Kidney tubule cell (primary cell): ENCODE results near the gene SCN10A.

Source experiments
- DNase-seq: peaks from one replicate; pipeline ENCODE4 v3.0.0-alpha.2; 2018; ENCODE audit warnings: low spot score

SCN10A gene

DNA sequence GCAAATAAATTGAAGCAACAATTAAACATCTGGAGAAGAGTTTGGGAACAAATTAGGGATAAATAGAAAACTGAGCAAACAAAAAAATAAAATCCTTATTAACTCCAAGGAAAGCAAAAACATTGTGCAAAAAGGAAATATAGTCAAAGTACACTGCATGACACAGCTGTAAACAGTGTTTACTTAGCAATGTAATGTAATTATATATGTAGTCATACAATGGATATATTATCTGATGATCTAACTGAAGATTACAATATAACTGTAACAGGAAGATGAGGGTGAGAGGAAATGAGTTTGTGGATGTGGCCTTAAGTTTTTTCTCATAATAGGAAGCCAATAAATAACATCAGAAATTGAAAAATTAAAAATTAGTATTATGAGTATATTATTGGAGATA, 42.5 kb downstream of the SCN10A start:
- DNase-seq = no peak

DNA sequence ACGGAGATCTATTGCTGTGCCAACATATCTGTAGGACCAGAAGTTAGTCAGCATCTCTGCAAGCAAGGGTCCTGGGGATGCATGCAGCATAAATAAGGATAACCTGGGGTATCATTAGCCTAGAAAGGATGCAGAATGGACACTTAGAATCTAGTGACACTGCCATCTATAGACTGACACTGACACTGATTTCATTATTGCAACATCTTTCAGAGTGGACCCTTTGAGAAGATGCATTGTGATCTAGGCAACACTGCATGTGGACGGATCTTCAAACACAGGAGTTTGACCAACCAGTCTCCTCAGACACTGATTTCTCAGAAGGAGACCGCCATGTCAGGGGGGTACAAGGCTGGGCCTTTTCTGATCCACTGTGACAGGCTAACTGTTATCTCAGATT, 52.4 kb downstream of the SCN10A start:
- DNase-seq = no peak

DNA sequence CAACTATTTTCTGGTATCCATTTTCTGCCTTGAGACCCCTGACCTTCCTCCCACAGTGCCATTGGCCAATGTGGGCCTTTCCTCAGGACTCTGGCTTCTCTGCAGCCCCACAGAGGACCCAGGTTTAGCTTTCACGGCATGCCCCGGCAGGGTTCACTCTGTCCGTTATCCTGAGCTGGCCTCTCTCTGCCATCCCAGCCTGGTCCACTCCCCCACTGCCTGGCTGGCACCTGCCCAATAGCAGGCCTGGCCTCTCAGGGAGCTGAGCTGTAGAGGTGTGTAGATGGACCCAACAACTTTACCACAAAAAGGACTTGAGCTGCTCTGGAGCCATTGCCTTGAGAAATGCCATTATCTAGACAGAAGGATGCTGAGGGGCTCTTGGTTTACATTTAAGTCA, 57.5 kb downstream of the SCN10A start:
- no peak for DNase-seq

DNA sequence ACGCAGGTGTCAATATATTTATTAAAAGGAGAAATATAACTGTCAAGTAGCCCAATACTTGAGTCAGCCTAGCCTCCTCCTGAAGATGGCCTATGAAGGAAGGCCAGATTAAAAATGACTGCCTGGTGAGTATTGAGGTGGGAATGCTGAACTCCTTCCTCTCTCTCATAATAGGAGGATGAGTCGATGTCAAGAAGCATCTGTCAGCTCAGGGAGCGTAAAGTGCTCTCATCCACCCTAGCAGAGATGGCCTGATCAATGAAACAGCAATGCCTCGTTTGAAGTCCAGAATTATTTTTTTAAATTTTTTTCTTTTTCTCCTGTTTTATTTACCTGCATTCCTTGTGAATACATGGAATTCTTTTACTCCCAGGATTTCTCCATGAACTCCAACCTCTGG, 58.3 kb downstream of the SCN10A start:
- DNase-seq = no peak

- DNase-seq = no peak
Observed at GRCh38 chr3:38756892-38757291, 59.1 kb downstream of the SCN10A start.

DNA sequence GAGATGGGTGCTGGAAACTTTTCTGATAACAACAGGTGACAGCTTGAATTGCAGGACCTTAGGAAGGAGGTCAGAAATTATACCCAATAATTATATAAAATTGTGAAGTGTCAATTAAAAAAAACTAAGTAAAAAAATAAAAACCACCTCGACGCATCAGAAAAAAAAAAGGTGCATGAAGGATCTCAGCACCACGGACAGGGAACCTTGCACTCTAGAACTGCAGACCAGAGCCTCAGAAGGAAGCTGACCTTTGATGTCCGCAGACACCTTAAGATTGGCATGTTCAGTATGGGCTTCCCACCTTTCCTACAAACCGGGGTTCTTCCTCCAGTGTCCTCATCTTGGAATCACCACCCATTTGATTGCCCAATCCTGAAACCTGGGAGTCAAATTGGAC, 60.9 kb downstream of the SCN10A start:
- DNase-seq = no peak

DNA sequence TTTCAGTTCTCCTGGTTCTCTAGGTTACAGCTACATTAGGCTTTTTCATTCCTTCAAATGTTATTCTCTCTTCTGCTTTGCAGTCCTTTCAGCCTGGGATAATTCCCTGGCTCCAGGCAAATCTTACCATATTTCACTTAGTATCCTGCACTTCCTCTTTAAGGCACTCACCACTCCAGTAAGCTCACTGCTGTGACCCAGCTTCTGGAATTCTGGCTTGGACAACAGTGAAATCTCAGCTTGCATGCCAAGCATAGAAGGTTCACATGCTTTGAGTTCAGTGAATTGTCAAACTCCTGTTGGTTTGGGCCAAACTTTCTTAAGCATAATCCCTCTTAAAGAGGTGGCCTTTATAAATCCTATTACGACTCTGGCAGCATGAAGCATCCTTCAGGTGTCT, 69.4 kb downstream of the SCN10A start:
- DNase-seq = no peak

DNA sequence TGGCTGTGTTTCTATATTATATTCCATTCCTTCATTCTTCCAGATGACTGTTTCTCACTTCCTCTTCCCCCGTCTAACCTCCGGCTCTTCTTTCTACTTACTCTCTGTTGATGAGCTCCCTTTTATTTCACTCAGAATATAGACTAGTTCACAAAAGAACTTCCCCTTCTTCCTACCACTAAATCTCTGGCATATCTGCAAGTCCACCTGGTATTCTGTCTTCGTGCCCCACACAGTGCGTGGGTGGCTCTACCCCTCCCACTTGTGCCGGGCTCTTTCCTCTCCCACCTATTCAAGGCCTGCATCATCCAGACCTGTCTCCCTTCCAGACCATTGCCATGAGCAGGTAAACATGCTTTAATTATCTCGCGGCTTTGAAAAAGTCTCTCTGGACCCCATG, 73.0 kb downstream of the SCN10A start:
- no peak for DNase-seq

DNA sequence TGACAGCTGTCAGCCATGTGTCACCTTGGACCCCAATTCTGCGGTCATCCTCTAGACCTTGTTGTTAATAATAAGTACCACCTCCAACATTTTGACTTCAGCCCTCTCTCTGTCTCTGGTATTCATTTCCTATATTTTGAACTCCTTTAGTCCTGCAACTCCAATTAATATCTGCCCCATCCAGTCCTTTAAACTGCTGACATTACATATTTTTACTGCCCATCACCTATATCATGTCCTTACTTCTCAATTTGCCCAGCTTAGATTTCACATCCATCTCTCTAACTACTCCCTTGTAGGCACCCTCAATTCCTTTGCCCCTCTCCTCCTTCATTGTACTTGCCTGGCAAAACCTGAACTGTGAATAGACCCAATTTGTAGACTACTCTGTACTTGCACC, 73.5 kb downstream of the SCN10A start:
- no peak for DNase-seq

DNA sequence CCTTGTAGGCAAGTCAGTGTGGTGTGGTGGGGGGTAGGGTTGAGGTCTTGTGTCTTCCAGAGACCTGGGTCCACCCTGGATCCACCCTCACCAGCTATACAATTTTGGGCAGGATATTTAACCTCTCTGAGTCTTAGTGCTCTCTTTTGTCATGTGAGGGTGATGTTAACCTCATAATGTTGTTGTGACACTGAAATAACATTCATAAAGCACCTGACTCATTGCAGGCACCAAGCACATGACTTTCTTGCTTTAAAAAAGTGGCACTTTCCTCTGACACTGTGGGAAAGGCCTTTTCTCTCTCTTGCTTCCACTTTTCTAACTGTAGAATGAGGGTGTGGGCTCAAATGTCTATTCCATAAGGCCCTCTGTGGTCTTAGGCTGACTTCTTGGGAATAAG, 75.5 kb downstream of the SCN10A start:
- no peak for DNase-seq

GRCh38 chr3:38739931-38740330, 76.1 kb downstream of the SCN10A start:
- no peak for DNase-seq

DNA sequence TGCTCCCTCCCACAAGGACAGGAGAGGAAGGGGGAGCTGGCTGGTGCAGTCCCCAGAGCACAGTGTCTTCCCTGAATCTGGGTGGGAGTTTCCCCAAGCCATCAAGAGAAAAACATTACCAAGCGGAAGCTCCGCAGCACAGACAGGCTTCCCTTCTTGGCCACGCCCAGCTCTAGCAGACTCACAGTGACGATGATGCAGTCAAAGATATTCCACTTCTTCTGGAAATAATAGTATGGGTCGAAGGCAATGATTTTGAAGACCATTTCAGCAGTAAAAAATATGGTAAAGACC, 76.7 kb downstream of the SCN10A start:
- DNase-seq = no peak

DNA sequence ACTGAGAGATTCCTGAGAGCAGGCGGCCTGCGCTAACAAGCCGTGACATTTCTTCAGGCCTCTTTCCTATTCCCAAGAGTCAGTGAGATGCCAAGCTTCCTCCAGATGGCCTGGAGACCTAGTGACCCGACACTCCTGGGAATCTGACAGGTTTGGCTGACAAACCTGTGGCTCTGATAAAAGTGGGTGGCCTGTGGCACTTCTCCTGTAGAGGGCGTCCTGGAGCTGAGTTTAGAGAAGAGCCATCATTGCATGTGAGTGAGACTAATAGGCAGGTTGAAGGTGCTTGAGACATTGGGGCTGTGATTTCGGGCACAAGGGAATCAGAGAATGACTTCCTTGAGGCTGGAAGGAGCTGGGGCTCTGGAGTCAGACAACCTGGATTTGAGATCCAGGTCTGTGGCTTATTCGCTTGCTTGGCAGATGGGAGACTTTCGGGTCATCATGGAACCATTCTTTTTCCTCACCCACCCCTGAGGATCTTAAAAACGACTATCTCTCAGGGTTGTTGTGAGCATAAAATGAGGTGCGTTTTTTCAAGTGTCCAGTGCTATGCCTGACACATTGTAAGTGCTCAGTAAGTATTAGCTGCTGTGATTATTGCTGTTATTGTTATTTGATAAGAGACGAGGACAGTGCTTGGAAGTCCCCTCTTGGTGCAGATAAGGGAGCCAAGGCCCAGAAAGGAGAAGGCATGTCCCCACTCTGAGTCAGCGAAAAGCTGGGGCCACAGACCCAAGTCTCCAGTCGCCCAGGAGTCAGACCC, 77.2 kb downstream of the SCN10A start:
- peak; percentile 52 for DNase-seq

DNA sequence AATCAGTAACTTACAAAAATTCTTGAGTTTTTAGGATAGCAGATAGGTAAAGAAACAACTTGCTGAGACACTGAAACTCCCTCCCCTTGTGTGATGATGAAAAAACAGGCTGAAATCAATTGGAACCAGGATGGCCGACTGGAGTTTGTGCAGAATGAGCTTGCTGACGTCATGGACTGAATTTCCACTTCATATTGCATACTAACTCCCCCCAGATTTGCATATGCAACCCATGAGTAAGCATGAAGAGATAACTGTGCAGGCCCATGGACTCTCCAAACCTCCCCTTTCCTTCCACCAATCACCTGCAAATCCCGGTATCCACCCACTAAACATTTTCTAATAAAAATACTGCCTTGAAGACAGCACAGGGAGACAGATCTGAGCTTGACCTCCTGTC, 84.5 kb downstream of the SCN10A start:
- no peak for DNase-seq

DNA sequence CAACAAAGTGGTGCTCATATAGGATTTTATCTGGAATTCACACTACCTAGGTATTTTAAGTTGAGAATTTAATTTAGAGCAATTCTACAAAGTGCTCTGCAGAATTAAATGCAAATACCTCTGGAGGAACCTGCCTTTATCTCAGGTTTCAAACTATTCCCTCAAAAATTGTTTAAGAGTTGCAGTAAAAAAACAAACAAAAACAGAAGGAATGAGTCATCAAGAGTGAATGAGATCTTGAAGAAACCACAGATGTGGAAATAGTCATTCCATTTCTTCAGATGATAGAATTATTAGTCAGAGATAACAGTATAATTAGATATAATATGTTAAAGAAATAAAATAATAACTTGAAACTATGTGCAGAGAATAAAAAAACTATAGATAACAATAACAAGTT, 85.7 kb downstream of the SCN10A start:
- DNase-seq = no peak

GRCh38 chr3:38728008-38728407, 88.0 kb downstream of the SCN10A start:
- DNase-seq = no peak

DNA sequence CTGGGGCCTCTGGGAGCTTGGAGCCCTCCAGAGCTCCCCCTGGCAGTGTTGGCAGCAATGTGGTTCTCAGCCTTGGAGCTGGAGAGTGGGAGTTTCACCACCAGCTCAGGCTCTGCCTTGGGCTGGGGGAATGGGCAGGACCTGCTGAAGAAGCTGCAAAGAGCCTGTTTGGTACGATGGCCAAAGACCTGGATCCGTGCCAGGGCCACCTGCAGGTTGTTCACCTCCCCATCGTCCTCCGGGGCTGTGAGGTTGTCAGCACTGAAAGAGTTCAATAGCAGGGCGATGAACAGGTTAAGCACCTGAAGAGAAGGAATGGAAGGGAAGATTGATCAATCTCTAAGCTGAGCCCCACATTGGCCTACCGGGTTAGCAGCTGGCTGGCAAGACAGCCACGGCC, 89.3 kb downstream of the SCN10A start:
- DNase-seq = no peak

- DNase-seq = no peak
Observed at GRCh38 chr3:38725726-38726419, 90.1 kb downstream of the SCN10A start.

DNA sequence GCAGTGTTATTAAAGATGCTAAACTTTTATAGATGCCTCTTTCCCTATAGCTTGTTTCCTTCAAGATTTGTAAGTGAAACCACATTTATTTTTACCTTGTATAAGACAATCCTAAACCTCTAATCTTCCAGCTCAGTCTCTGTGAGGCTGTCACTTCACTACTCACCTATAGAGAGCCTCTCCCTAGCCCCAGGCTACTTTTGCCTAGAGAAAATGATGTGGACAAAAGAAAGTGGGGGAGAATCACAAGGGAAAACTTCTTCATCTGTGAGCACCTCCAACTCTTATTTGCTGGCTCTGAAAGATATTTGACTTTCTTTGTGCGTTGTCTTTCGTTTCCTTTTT, 91.7 kb downstream of the SCN10A start:
- no peak for DNase-seq

GRCh38 chr3:38723569-38724391, 92.2 kb downstream of the SCN10A start:
- DNase-seq = no peak

DNA sequence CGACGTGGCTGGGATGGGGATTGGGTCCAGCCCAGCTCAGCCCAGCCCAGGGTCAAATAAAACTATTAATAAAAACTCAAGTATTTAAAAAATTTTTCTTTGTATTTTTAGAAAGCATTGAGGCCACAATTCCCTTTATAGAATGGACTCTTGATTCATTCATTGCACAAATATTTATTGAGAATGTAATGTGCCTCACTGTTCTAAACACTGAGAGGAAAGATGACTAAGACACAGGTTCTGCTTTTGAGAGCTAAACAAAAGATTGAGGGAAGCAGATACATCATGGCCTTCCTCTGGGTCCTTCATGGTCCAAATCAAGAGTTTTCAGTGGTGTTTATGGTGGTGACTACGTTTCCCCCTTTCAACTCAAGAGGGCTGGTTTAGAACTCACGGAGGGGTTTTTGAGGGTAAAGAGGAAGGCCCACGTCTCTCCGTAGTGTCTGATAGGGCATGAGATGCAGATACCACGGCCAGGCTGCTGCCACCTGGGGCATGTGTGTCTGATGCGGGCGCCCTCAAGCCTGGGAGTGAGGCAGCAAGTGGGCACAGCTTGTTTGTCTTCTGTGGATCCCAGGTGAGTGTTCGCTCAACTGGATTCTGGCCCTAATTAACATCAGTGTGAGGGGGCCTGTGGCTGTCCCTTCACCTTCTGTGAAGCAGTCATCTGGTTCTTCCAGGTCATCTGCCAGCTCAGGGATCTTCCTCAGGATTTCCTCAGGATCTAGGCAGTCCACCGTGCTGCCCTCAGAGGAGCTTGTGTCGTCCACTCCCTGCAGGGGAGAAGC, 93.0 kb downstream of the SCN10A start:
- DNase-seq = no peak

- DNase-seq = no peak
Observed at GRCh38 chr3:38721207-38721772, 94.7 kb downstream of the SCN10A start.
